ENCODE measurements around the gene CLMN. TPM values are rescaled to one million over a fixed set of nuclear protein-coding genes. Genes with fewer than 3 reads are reported as not detected.

Gene CLMN
- total RNA-seq, 1 experiment from 2014 or later = 33.4 TPM

GRCh38 chr14:95144849-95145248, 174.9 kb downstream of the CLMN start:
- TF ChIP-seq RAD21 (IDR thresholded peaks at IDR 0.05; ENCODE audit: low read depth) = no peak
- no peak for TF ChIP-seq SP1 (IDR thresholded peaks at IDR 0.05; ENCODE audit: low read depth)
- no peak for TF ChIP-seq EZH2phosphoT487 (IDR thresholded peaks at IDR 0.05; ENCODE audit: borderline replicate concordance)
- TF ChIP-seq ZBTB33 (IDR thresholded peaks at IDR 0.05; ENCODE audit: extremely low read depth, insufficient replicate concordance, low read length) = no peak
- TF ChIP-seq ZNF274 (IDR thresholded peaks at IDR 0.05; ENCODE audit: low read depth, low read length) = no peak
- TF ChIP-seq JUND (IDR thresholded peaks at IDR 0.05) = no peak
- TF ChIP-seq TCF7L2 (IDR thresholded peaks at IDR 0.05; ENCODE audit: borderline replicate concordance, extremely low read depth, insufficient read depth, insufficient read length) = no peak
- no peak for TF ChIP-seq ATF3 (IDR thresholded peaks at IDR 0.05)
- TF ChIP-seq POLR2A (IDR thresholded peaks at IDR 0.05; ENCODE audit: borderline replicate concordance, extremely low read depth, insufficient read depth, insufficient read length) = no peak
- TF ChIP-seq ZFX (IDR thresholded peaks at IDR 0.05) = no peak
- no peak for TF ChIP-seq SRF (IDR thresholded peaks at IDR 0.05; ENCODE audit: low read depth)
- TF ChIP-seq EZH2 (IDR thresholded peaks at IDR 0.05) = no peak
- Histone ChIP-seq H3K27ac (ENCODE audit: low read depth, low read length) (no peak overlapping the region), H3K9me3 (ENCODE audit: control insufficient read depth in 1 of 2, insufficient read depth in 1 of 2, low read depth in 1 of 2, low read length in 2 of 2) (no peaks in the 10 kb centered on the region; a peak in 1 of 4 replicates), H3K4me2 (ENCODE audit: low read length) (no peak overlapping the region), H3K9me2 (ENCODE audit: insufficient read depth) (no peaks in the 10 kb centered on the region), H3K9ac (ENCODE audit: low read length) (no peak overlapping the region), H3K27me3 (ENCODE audit: insufficient read depth, low read length) (no peaks in the 10 kb centered on the region), H3K4me3 (replicated peaks in 1 of 2; ENCODE audit: low read depth in 1 of 2, low read length in 2 of 2) (no peak overlapping the region), H3K36me3 (ENCODE audit: control insufficient read depth in 1 of 2, insufficient read depth in 2 of 2, low read length in 2 of 2) (no peaks in the 10 kb centered on the region), H2AFZ (ENCODE audit: low read depth, low read length, poor library complexity, severe bottlenecking) (no peak overlapping the region), H4K20me1 (ENCODE audit: insufficient read depth) (peaks cover 14% of the 10 kb centered on the region; the same call in 1 of the 2 replicates), H3K79me2 (ENCODE audit: insufficient read depth, low read length) (peaks cover 100% of the 10 kb centered on the region), H3K4me1 (ENCODE audit: control insufficient read depth in 1 of 2, insufficient read depth in 2 of 2, low read length in 2 of 2) (no peaks in the 10 kb centered on the region)
- BruUV-seq (replicated peaks) = no TSS peak
- intact Hi-C loops (cut with micrococcal nuclease) = no loop called here
- ChIA-PET CTCF (no interaction called here), POLR2A (no interaction called here), RAD21 (ENCODE audit: low non-redundant PET in 1 of 2, low total read pairs in 2 of 2, uncharacterized antibody in 2 of 2, unreplicated experiment in 2 of 2) (no interaction called here)
- no peak for ATAC-seq
- no peak for DNase-seq (ENCODE audit: low read depth, low spot score)
